T-helper 17 cell (primary cell): Measurements from ENCODE around the gene SETBP1. TPM values are rescaled to one million over a fixed set of nuclear protein-coding genes. Genes with fewer than 3 reads are reported as not detected.

Experiments
- ATAC-seq: fragments of 150-1000 bp; cut with Tn5 transposase; 2 replicates; pipeline ENCODE4 v1.10.0; 2021; ENCODE audit warnings: mild to moderate bottlenecking, moderate library complexity
- DNase-seq, 3 donors: peaks; one replicate each; pipeline versions ENCODE4 v3.0.0 to v3.0.0-alpha.2; 2020 to 2021
- H3K9me3 ChIP-seq: one replicate; pipeline ENCODE4 v1.7.0; 2013; ENCODE audit warnings: low read length, mild to moderate bottlenecking; ENCODE audit not compliant: control insufficient read depth, poor library complexity, severe bottlenecking
- H3K27ac Mint-ChIP-seq: one replicate; pipeline ENCODE4 v1.8.0; 2022; ENCODE audit warnings: mild to moderate bottlenecking, moderate library complexity, mixed read lengths
- H3K27me3 Mint-ChIP-seq: one replicate; pipeline ENCODE4 v1.8.0; 2022; ENCODE audit warnings: mixed read lengths
- H3K36me3 Mint-ChIP-seq: one replicate; pipeline ENCODE4 v1.8.0; 2022; ENCODE audit warnings: low read depth, mixed read lengths
- H3K4me1 Mint-ChIP-seq: one replicate; pipeline ENCODE4 v1.8.0; 2022; ENCODE audit warnings: mild to moderate bottlenecking, mixed read lengths
- H3K4me3 Mint-ChIP-seq: one replicate; pipeline ENCODE4 v1.8.0; 2022; ENCODE audit warnings: mild to moderate bottlenecking, moderate library complexity, mixed read lengths
- total RNA-seq, 4 donors: library from RNA in 2 of 4; stranded (reverse) in 2 of 4; gene quantifications; one replicate each; pipeline ENCODE4 v1.2.3 and lab custom pipeline; 2022 to 2026

The SETBP1 gene
- total RNA-seq, 2 donors from 2014 or later: 0.83 to 3.6 TPM

GRCh38 chr18:44803019-44803650, 122.4 kb downstream of the SETBP1 start:
- no peak for DNase-seq
- H3K27ac Mint-ChIP-seq: no peak overlapping the region
- ATAC-seq: no peak
- H3K36me3 Mint-ChIP-seq: no peaks in the 10 kb centered on the region
- peaks cover 13% of the 10 kb centered on the region for H3K27me3 Mint-ChIP-seq
- H3K9me3 ChIP-seq: no peaks in the 10 kb centered on the region
- H3K4me1 Mint-ChIP-seq: peaks cover 9% of the 10 kb centered on the region
- no peak overlapping the region for H3K4me3 Mint-ChIP-seq

- Mint-ChIP-seq H3K27ac (no peak overlapping the region), H3K4me3 (no peak overlapping the region), H3K36me3 (no peaks in the 10 kb centered on the region), H3K27me3 (peaks cover 18% of the 10 kb centered on the region), H3K4me1 (peaks cover 9% of the 10 kb centered on the region)
- H3K9me3 ChIP-seq: no peaks in the 10 kb centered on the region
- ATAC-seq: no peak
- no peak for DNase-seq
These were observed 123.3 kb downstream of the SETBP1 start for GRCh38 chr18:44804033-44804432.

GRCh38 chr18:44805176-44805575, 124.5 kb downstream of the SETBP1 start:
- Mint-ChIP-seq H3K4me1 (peaks cover 9% of the 10 kb centered on the region), H3K36me3 (no peaks in the 10 kb centered on the region), H3K27me3 (peaks cover 19% of the 10 kb centered on the region), H3K27ac (no peak overlapping the region), H3K4me3 (no peak overlapping the region)
- ATAC-seq (no peak), DNase-seq (no peak)
- H3K9me3 ChIP-seq: no peaks in the 10 kb centered on the region

- peaks cover 9% of the 10 kb centered on the region for H3K4me1 Mint-ChIP-seq
- no peak overlapping the region for H3K27ac Mint-ChIP-seq
- DNase-seq (no peak), ATAC-seq (no peak)
- H3K9me3 ChIP-seq: no peaks in the 10 kb centered on the region
- H3K27me3 Mint-ChIP-seq: peaks cover 22% of the 10 kb centered on the region
- H3K4me3 Mint-ChIP-seq: no peak overlapping the region
- H3K36me3 Mint-ChIP-seq: no peaks in the 10 kb centered on the region
These were observed 125.0 kb downstream of the SETBP1 start for GRCh38 chr18:44805643-44806042.

- no peak overlapping the region for H3K4me3 Mint-ChIP-seq
- peaks cover 9% of the 10 kb centered on the region for H3K4me1 Mint-ChIP-seq
- no peaks in the 10 kb centered on the region for H3K9me3 ChIP-seq
- DNase-seq (no peak), ATAC-seq (no peak)
- no peak overlapping the region for H3K27ac Mint-ChIP-seq
- H3K27me3 Mint-ChIP-seq: peaks cover 22% of the 10 kb centered on the region
- H3K36me3 Mint-ChIP-seq: no peaks in the 10 kb centered on the region
These were observed 127.1 kb downstream of the SETBP1 start for GRCh38 chr18:44807766-44808165.

- no peaks in the 10 kb centered on the region for H3K9me3 ChIP-seq
- H3K4me3 Mint-ChIP-seq: no peak overlapping the region
- H3K27me3 Mint-ChIP-seq: peaks cover 23% of the 10 kb centered on the region
- no peaks in the 10 kb centered on the region for H3K36me3 Mint-ChIP-seq
- no peak overlapping the region for H3K27ac Mint-ChIP-seq
- ATAC-seq (no peak), DNase-seq (no peak)
- H3K4me1 Mint-ChIP-seq: peaks cover 4% of the 10 kb centered on the region
These were observed 131.0 kb downstream of the SETBP1 start for GRCh38 chr18:44811572-44812125.

GRCh38 chr18:44812426-44812825, 131.7 kb downstream of the SETBP1 start:
- ATAC-seq: no peak

GRCh38 chr18:44813586-44813985, 132.9 kb downstream of the SETBP1 start:
- no peaks in the 10 kb centered on the region for H3K9me3 ChIP-seq
- H3K27ac Mint-ChIP-seq: no peak overlapping the region
- H3K27me3 Mint-ChIP-seq: peaks cover 10% of the 10 kb centered on the region
- no peak overlapping the region for H3K4me3 Mint-ChIP-seq
- no peaks in the 10 kb centered on the region for H3K4me1 Mint-ChIP-seq
- H3K36me3 Mint-ChIP-seq: no peaks in the 10 kb centered on the region
- ATAC-seq (no peak), DNase-seq (no peak)

More at GRCh38 chr18:44812426-44812825, 131.7 kb downstream of the SETBP1 start:
- H3K27ac Mint-ChIP-seq: no peak overlapping the region
- no peaks in the 10 kb centered on the region for H3K36me3 Mint-ChIP-seq
- H3K4me3 Mint-ChIP-seq: no peak overlapping the region
- peaks cover 2% of the 10 kb centered on the region for H3K4me1 Mint-ChIP-seq
- H3K9me3 ChIP-seq: no peaks in the 10 kb centered on the region
- no peak for DNase-seq
- peaks cover 22% of the 10 kb centered on the region for H3K27me3 Mint-ChIP-seq

GRCh38 chr18:44815108-44815507, 134.4 kb downstream of the SETBP1 start:
- H3K36me3 Mint-ChIP-seq: no peaks in the 10 kb centered on the region
- H3K27ac Mint-ChIP-seq: no peak overlapping the region
- no peak for ATAC-seq
- peaks cover 9% of the 10 kb centered on the region for H3K27me3 Mint-ChIP-seq
- no peaks in the 10 kb centered on the region for H3K4me1 Mint-ChIP-seq
- no peak overlapping the region for H3K4me3 Mint-ChIP-seq
- no peaks in the 10 kb centered on the region for H3K9me3 ChIP-seq
- DNase-seq: no peak

- no peaks in the 10 kb centered on the region for H3K36me3 Mint-ChIP-seq
- ATAC-seq (no peak), DNase-seq (no peak)
- H3K27me3 Mint-ChIP-seq: peaks cover 6% of the 10 kb centered on the region
- no peak overlapping the region for H3K27ac Mint-ChIP-seq
- H3K4me1 Mint-ChIP-seq: no peaks in the 10 kb centered on the region
- H3K4me3 Mint-ChIP-seq: no peak overlapping the region
- H3K9me3 ChIP-seq: no peaks in the 10 kb centered on the region
These were observed 135.4 kb downstream of the SETBP1 start for GRCh38 chr18:44816050-44816449.

- Mint-ChIP-seq H3K36me3 (no peaks in the 10 kb centered on the region), H3K4me1 (no peaks in the 10 kb centered on the region), H3K4me3 (no peak overlapping the region), H3K27ac (no peak overlapping the region), H3K27me3 (peaks cover 6% of the 10 kb centered on the region)
- no peak for ATAC-seq
- H3K9me3 ChIP-seq: no peaks in the 10 kb centered on the region
- DNase-seq: no peak
These were observed 135.8 kb downstream of the SETBP1 start for GRCh38 chr18:44816477-44816876.

- no peaks in the 10 kb centered on the region for H3K36me3 Mint-ChIP-seq
- H3K27ac Mint-ChIP-seq: no peak overlapping the region
- no peak overlapping the region for H3K4me3 Mint-ChIP-seq
- ATAC-seq (no peak), DNase-seq (no peak)
- no peaks in the 10 kb centered on the region for H3K9me3 ChIP-seq
- peaks cover 6% of the 10 kb centered on the region for H3K27me3 Mint-ChIP-seq
- no peaks in the 10 kb centered on the region for H3K4me1 Mint-ChIP-seq
These were observed 137.3 kb downstream of the SETBP1 start for GRCh38 chr18:44817831-44818473.

GRCh38 chr18:44818668-44819403, 138.1 kb downstream of the SETBP1 start:
- ATAC-seq (no peak), DNase-seq (no peak)
- no peaks in the 10 kb centered on the region for H3K4me1 Mint-ChIP-seq
- H3K9me3 ChIP-seq: no peaks in the 10 kb centered on the region
- no peak overlapping the region for H3K4me3 Mint-ChIP-seq
- no peaks in the 10 kb centered on the region for H3K36me3 Mint-ChIP-seq
- peaks cover 6% of the 10 kb centered on the region for H3K27me3 Mint-ChIP-seq
- H3K27ac Mint-ChIP-seq: no peak overlapping the region
